Measurements from ENCODE around the gene STK38.
A peak's percentile ranks its signal among the peaks of the same experiment; 100 is the strongest.

The STK38 gene

GRCh38 chr6:36516559-36516958 is 30.7 kb downstream of the STK38 start:
- peaks cover 50% of the 10 kb centered on the region for H3K4me1 Mint-ChIP-seq
- H3K4me3 Mint-ChIP-seq: no peak overlapping the region
- no peaks in the 10 kb centered on the region for H3K27me3 Mint-ChIP-seq
- H3K9me3 Mint-ChIP-seq: no peaks in the 10 kb centered on the region
- peak overlapping the region; percentile 5 for H3K27ac Mint-ChIP-seq
- H3K36me3 Mint-ChIP-seq: peaks cover 18% of the 10 kb centered on the region

- Mint-ChIP-seq H3K36me3 (peaks cover 16% of the 10 kb centered on the region), H3K9me3 (no peaks in the 10 kb centered on the region), H3K4me3 (no peak overlapping the region), H3K27ac (peak overlapping the region; percentile 5), H3K27me3 (no peaks in the 10 kb centered on the region), H3K4me1 (peaks cover 50% of the 10 kb centered on the region)
Measured at GRCh38 chr6:36515844-36516243, 31.4 kb downstream of the STK38 start.

GRCh38 chr6:36514554-36515456 is 32.5 kb downstream of the STK38 start:
- no peaks in the 10 kb centered on the region for H3K27me3 Mint-ChIP-seq
- H3K4me1 Mint-ChIP-seq: peaks cover 40% of the 10 kb centered on the region

GRCh38 chr6:36510365-36510764 is 36.9 kb downstream of the STK38 start:
- H3K9me3 Mint-ChIP-seq: no peaks in the 10 kb centered on the region
- no peaks in the 10 kb centered on the region for H3K27me3 Mint-ChIP-seq
- no peak overlapping the region for H3K27ac Mint-ChIP-seq
- peaks cover 10% of the 10 kb centered on the region for H3K36me3 Mint-ChIP-seq
- H3K4me3 Mint-ChIP-seq: no peak overlapping the region
- peaks cover 36% of the 10 kb centered on the region for H3K4me1 Mint-ChIP-seq

More at GRCh38 chr6:36514554-36515456, 32.5 kb downstream of the STK38 start:
- no peaks in the 10 kb centered on the region for H3K9me3 Mint-ChIP-seq
- H3K36me3 Mint-ChIP-seq: peaks cover 14% of the 10 kb centered on the region
- no peak overlapping the region for H3K4me3 Mint-ChIP-seq
- H3K27ac Mint-ChIP-seq: no peak overlapping the region

GRCh38 chr6:36508532-36508931 is 38.7 kb downstream of the STK38 start:
- H3K27ac Mint-ChIP-seq: no peak overlapping the region
- H3K4me3 Mint-ChIP-seq: no peak overlapping the region
- no peaks in the 10 kb centered on the region for H3K27me3 Mint-ChIP-seq
- H3K36me3 Mint-ChIP-seq: peaks cover 16% of the 10 kb centered on the region
- peaks cover 42% of the 10 kb centered on the region for H3K4me1 Mint-ChIP-seq
- H3K9me3 Mint-ChIP-seq: no peaks in the 10 kb centered on the region

- H3K27ac Mint-ChIP-seq: peak overlapping the region; percentile 85
- no peaks in the 10 kb centered on the region for H3K9me3 Mint-ChIP-seq
- H3K36me3 Mint-ChIP-seq: peaks cover 13% of the 10 kb centered on the region
- peaks cover 43% of the 10 kb centered on the region for H3K4me1 Mint-ChIP-seq
- H3K27me3 Mint-ChIP-seq: no peaks in the 10 kb centered on the region
- peak overlapping the region; percentile 43 for H3K4me3 Mint-ChIP-seq
Measured at GRCh38 chr6:36506611-36507010, 40.7 kb downstream of the STK38 start.

GRCh38 chr6:36505744-36506534 is 41.3 kb downstream of the STK38 start:
- Mint-ChIP-seq H3K9me3 (no peaks in the 10 kb centered on the region), H3K4me3 (peak overlapping the region; percentile 43), H3K27ac (peak overlapping the region; percentile 85), H3K4me1 (peaks cover 43% of the 10 kb centered on the region), H3K36me3 (peaks cover 14% of the 10 kb centered on the region), H3K27me3 (no peaks in the 10 kb centered on the region)

- H3K27me3 Mint-ChIP-seq: no peaks in the 10 kb centered on the region
- H3K27ac Mint-ChIP-seq: peak overlapping the region; percentile 85
- no peaks in the 10 kb centered on the region for H3K9me3 Mint-ChIP-seq
- peaks cover 9% of the 10 kb centered on the region for H3K36me3 Mint-ChIP-seq
- peaks cover 43% of the 10 kb centered on the region for H3K4me1 Mint-ChIP-seq
- H3K4me3 Mint-ChIP-seq: no peak overlapping the region
Measured at GRCh38 chr6:36504982-36505381, 42.3 kb downstream of the STK38 start.

- Mint-ChIP-seq H3K4me3 (no peak overlapping the region), H3K36me3 (peaks cover 11% of the 10 kb centered on the region), H3K27me3 (no peaks in the 10 kb centered on the region), H3K9me3 (no peaks in the 10 kb centered on the region), H3K27ac (peak overlapping the region; percentile 67), H3K4me1 (peaks cover 50% of the 10 kb centered on the region)
Measured at GRCh38 chr6:36504181-36504580, 43.1 kb downstream of the STK38 start.

- Mint-ChIP-seq H3K4me3 (no peak overlapping the region), H3K27me3 (no peaks in the 10 kb centered on the region), H3K36me3 (peaks cover 19% of the 10 kb centered on the region), H3K27ac (peak overlapping the region; percentile 14), H3K4me1 (peaks cover 43% of the 10 kb centered on the region), H3K9me3 (no peaks in the 10 kb centered on the region)
Measured at GRCh38 chr6:36501686-36502085, 45.6 kb downstream of the STK38 start.

- H3K4me1 Mint-ChIP-seq: peaks cover 36% of the 10 kb centered on the region
- H3K27me3 Mint-ChIP-seq: no peaks in the 10 kb centered on the region
- peak overlapping the region; percentile 62 for H3K27ac Mint-ChIP-seq
- no peak overlapping the region for H3K4me3 Mint-ChIP-seq
- peaks cover 21% of the 10 kb centered on the region for H3K36me3 Mint-ChIP-seq
- H3K9me3 Mint-ChIP-seq: no peaks in the 10 kb centered on the region
Measured at GRCh38 chr6:36499918-36500317, 47.4 kb downstream of the STK38 start.

- Mint-ChIP-seq H3K4me3 (no peak overlapping the region), H3K27ac (peak overlapping the region; percentile 23), H3K36me3 (peaks cover 29% of the 10 kb centered on the region), H3K27me3 (no peaks in the 10 kb centered on the region), H3K9me3 (no peaks in the 10 kb centered on the region), H3K4me1 (peaks cover 51% of the 10 kb centered on the region)
Measured at GRCh38 chr6:36495086-36495485, 52.2 kb downstream of the STK38 start.

GRCh38 chr6:36493859-36494258 is 53.4 kb downstream of the STK38 start:
- Mint-ChIP-seq H3K4me1 (peaks cover 41% of the 10 kb centered on the region), H3K9me3 (no peaks in the 10 kb centered on the region), H3K27me3 (no peaks in the 10 kb centered on the region), H3K36me3 (peaks cover 25% of the 10 kb centered on the region), H3K4me3 (peak overlapping the region; percentile 11), H3K27ac (peak overlapping the region; percentile 81)

- peaks cover 38% of the 10 kb centered on the region for H3K4me1 Mint-ChIP-seq
- H3K36me3 Mint-ChIP-seq: peaks cover 25% of the 10 kb centered on the region
- no peaks in the 10 kb centered on the region for H3K9me3 Mint-ChIP-seq
- no peak overlapping the region for H3K4me3 Mint-ChIP-seq
- H3K27ac Mint-ChIP-seq: no peak overlapping the region
- no peaks in the 10 kb centered on the region for H3K27me3 Mint-ChIP-seq
Measured at GRCh38 chr6:36493319-36493718, 54.0 kb downstream of the STK38 start.

GRCh38 chr6:36492621-36493020 is 54.7 kb downstream of the STK38 start:
- Mint-ChIP-seq H3K4me3 (no peak overlapping the region), H3K36me3 (peaks cover 24% of the 10 kb centered on the region), H3K27ac (no peak overlapping the region), H3K4me1 (peaks cover 37% of the 10 kb centered on the region), H3K9me3 (no peaks in the 10 kb centered on the region), H3K27me3 (no peaks in the 10 kb centered on the region)

- H3K4me3 Mint-ChIP-seq: no peak overlapping the region
- peaks cover 20% of the 10 kb centered on the region for H3K36me3 Mint-ChIP-seq
- peaks cover 33% of the 10 kb centered on the region for H3K4me1 Mint-ChIP-seq
- H3K27ac Mint-ChIP-seq: peak overlapping the region; percentile 35
- H3K9me3 Mint-ChIP-seq: no peaks in the 10 kb centered on the region
- no peaks in the 10 kb centered on the region for H3K27me3 Mint-ChIP-seq
Measured at GRCh38 chr6:36492092-36492491, 55.2 kb downstream of the STK38 start.

Measured in activated naive CD4-positive, alpha-beta T cell treated with anti-CD3 and anti-CD28 coated beads, Interleukin-2, amount 50 U/mL, for 24 hours (primary cell).